COLO829 (cell line): ENCODE results near the gene AIF1.
A peak's percentile ranks its signal among the peaks of the same experiment; 100 is the strongest.

Source experiments
- DNase-seq: peaks from one replicate; pipeline ENCODE4 v3.0.0; 2012; ENCODE audit warnings: low spot score

The AIF1 gene

DNA sequence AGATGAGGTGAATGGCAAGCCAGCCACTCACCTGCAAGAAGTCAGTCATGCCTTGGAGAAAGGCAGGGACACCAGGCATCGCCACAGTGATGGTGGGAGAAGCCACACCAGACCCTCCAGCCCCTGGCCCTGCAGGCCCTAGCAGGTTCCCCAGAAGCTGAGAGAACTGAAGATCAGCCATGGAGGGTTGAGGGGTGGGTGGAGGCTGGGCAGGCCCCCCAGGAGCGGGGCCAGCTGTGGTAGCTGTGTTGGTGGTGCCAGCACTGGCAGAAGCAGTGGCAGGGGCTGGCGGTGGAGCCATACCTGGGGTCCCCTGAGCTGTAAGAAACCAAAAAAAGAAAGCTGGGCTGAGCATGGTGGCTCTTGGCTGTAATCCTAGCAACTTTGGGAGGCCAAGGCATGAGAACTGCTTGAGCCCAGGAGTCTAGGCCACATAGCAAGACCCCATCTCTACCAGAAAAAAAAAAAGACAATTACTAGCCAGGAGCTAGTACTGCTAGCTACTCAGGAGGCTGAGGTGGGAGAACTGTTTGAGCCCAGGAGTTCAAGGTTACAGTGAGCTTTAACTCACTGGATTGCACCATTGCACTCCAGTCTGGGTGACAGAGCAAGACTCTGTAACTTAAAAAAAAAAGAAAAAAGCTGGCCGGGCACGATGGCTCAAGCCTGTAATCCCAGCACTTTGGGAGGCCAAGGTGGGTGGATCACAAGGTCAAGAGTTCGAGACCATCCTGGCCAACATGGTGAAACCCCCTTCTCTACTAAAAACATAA is 27.9 kb downstream of the AIF1 start:
- DNase-seq, result no peak

DNA sequence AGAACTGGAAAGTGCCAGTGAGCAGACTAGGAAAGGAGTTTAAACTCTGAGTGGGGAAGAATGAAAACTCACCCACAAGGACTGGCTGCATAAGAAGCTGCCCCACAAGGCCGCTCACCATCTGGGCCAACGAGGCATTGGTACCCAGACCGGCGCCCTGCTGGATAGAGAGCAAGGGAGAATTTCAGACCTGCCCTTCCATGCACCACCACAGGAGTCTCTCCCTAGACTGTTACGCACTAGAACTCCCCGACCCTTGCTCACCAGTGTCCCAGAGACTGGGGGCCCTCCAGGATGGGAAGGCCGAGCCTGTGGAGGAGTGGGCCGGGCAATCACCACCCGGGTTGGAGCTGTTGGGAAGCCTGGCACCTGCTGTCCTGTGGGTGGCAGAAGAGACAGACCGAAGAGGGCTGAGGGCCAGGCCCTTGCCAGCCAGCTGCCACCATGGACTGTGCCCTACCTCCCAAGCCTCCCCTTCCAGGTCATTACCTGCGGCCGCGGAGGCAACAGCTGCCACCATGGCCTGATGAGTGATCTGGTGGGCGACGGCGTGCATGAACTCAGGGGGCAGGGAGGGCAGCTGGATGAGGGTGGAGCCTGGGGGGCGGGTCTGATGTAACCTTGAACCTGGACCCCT is 28.9 kb downstream of the AIF1 start:
- DNase-seq, result no peak

- DNase-seq, result no peak
Observed at GRCh38 chr6:31645325-31645724, 30.3 kb downstream of the AIF1 start.

GRCh38 chr6:31651602-31652191 is 36.7 kb downstream of the AIF1 start:
- DNase-seq, result peak; percentile 83

- DNase-seq, result peak; percentile 93
Observed at GRCh38 chr6:31652925-31653724, 38.1 kb downstream of the AIF1 start.

DNA sequence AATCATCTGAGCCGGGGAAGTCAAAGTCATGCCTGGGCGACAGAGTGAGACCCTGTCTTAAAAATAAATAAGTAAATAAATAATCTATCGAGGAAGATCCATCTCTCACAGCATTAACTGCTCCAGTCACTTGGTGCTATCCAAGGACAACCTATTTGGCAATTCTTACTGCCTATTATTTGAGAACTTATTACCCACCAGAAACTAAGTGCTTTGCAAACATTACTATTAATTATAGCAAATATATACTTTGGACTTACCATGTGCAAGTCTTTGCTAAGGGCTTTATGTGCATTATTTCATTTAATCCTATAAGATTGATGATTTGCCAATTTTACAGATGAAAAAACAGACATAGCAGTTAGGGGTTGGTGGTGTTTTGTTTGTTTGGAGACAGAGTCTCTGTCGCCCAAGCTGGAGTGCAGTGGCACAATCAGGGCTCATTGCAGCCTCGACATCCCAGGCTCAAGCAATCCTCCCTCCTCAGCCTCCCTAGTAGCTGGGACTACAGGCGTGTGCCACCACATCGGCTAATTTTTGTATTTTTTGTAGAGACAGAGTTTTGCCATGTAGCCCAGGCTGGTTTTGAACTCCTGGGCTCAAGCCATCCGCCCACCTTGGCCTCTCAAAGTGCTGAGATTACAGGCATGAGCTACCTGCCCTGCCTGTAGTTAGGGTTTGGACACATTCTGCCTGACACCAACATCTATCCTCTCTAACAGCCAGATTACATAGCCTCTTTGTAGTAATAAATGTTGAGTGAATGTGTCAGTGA is 39.7 kb downstream of the AIF1 start:
- DNase-seq, result no peak

DNA sequence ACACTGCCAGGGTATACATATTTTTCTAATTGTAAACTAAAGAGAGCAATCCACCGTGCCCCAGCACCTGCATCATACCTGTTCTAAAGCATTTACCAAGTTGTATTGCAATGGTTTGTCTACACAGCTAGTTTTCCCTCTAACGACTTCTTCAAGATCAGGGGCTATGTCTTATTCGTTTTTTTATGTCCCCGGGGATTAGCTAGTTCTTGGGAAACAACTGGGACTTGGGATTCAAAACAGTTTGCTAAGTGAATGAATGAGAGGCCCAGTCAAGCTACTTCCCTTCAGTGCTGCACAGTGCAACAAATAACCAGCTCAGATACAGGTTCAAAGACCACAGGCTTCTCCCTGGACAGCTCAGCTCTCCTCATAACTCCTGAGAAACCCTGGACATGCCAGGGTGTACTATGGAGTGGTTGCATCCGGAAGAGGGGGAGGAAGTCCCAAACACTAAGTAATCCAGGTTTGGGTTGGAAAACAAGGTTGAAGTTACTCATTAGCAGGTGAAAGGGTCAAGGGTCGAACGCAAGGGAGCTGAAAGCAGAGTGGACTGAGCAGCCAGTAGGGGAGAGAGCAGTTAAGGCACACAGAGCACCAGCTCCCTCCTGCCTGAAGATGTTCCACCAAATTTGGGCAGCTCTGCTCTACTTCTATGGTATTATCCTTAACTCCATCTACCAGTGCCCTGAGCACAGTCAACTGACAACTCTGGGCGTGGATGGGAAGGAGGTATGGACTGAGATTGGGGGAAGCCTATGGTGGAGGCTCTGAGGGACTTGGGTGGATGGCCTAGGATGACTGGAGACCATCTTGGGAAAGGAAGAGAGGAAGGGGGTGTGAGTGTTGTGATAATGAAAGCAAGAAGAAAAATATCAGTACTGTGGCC is 40.6 kb downstream of the AIF1 start, which contains the start of gene APOM:
APOM (plus strand) TSS at position 546 of the 889 bp plus-strand sequence; CDS start at position 619, 73 bp downstream.
- no peak for DNase-seq

DNA sequence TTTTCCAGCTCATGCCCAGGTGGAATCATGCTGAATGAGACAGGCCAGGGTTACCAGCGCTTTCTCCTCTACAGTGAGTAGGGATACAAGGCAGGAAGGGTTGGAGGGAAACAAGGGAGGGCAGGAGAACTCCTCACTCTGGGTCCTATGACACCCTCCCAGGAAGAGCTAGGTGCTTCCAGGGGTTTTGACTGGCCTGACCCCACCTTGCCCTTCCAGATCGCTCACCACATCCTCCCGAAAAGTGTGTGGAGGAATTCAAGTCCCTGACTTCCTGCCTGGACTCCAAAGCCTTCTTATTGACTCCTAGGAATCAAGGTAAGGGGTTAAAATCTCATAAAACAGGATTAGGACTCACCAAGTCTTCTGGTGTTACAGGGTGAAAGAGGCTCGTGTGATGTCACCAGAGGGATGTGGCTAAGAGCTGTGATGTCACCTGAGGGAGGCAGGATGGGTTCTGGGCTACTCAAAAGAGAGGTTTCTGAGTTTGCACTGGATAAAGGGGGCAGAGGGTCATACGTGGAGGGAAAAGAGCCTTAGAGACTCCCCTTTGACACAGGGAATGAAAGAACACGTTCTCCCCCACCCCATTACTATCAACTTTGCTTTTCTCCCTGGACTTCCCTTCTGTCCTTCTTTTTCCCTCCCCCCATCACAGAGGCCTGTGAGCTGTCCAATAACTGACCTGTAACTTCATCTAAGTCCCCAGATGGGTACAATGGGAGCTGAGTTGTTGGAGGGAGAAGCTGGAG is 42.5 kb downstream of the AIF1 start:
- DNase-seq, result no peak

DNA sequence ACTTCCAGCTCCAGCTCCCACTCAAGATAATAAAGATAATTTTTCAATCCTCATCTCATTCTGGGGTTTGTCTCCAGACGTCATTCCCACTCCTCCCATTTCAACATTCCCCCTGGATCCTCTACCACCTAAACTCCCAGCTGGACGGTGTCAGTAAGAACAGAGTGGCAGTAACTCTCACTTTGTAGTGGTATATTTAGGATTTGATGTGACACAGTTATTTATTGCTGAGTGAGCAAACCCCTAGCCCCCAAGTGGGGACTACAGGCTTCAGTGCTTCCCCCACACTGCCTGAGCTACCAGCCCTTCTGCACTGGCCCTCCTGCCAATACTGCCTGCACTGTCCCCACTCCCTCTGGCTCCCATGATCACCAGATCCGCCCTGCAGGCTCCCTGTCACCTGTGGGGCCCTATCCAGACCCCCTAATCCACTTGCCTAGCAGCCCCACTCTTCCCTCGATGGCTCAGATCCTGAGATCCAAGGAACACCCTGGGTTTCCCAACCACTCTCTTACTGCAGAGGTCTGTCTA is 43.2 kb downstream of the AIF1 start:
- DNase-seq, result no peak

GRCh38 chr6:31658983-31659648 is 44.1 kb downstream of the AIF1 start:
- DNase-seq, result no peak

DNA sequence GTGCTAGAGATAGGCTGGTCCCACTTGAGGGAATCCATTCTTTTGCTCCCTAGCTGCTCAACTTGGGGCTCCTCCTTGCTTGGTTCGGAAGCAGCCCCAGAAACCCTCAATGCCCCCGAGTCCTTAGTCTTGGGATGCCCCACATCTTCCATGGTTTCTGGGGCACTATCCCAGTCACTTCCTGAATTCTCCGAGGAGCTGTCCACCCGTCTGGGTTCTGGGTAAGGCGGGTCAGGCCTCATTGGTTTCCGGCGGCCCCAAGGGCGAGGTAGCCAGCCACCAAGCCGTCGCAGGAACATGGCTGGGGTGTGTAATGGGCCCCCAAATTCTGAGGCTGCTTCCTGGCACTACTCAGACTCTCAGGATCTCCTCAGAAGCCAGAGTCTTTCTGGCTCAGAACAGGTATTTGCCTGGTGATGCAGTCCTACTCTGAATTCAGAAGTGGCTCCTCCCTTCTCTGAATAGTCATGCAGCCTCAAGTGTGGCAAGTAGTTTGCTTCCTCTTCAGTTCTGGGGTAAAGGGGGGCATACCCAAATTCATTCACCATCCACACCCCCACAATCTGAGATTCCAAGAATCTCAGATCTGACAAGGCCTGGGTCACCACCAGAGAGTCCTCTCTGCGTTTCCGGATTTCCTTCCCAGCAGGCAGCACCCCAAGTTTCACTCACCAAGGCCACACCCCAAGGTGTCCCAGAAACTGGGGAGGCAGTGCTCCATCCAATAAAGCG is 44.8 kb downstream of the AIF1 start:
- no peak for DNase-seq

DNA sequence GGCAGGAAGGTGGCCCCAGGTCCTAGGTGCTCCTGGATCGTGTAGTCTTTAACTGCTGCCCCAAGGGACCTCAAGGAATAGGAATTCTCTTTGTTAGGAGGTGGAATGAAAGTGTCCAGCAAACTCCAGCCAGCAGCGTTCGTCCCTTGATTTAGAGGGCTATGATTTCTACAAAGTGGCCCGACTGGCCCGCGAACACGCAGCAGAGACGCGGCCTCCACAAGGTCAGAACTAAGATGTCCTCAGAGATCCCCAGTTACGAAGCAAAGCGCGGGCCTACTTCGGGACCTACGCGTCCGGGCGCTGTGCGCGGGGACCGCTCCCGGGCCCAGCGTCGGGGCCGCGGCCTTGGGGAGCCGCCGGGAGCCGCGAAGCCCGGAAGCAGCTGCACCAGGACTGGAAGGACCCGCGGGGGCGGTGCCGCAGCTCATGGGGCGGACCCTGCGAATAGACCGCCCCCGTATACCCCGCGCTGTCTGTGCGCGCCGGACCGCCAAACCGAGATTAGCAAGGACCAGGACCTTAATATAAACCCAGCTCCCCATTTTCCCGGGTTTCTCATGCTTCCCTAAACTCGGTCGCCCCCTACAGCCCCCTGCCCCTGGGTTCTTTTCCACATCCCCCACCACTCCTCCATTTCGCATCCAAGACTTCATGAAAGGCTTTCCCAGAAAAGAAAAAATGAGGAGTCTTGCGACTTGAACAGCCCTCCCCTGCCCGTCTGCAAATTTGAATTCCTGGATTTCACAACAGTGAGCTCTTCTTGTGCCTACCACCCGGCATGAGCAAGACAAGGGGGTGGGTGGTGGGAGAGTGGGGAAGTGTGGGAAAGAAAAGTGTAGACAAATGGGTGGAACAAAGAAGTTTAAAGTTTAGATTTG is 45.6 kb downstream of the AIF1 start, which contains the start of gene C6orf47:
C6orf47 (minus strand) TSS at position 398 of the 881 bp plus-strand sequence. CDS start 831 bp downstream, outside the sequence.
- peak; percentile 68 for DNase-seq

- no peak for DNase-seq
Observed at GRCh38 chr6:31661262-31662123, 46.5 kb downstream of the AIF1 start.

GRCh38 chr6:31662124-31662723 is 47.2 kb downstream of the AIF1 start:
- no peak for DNase-seq

GRCh38 chr6:31663126-31663960 is 48.3 kb downstream of the AIF1 start:
- no peak for DNase-seq
